Hematopoietic multipotent progenitor cell treated with erythropoietin and hydrocortisone succinate and interleukin-3 and kit ligand, for 6 days (in vitro differentiated cells): ENCODE results near the gene PPIC.
"Not testable (repeated sequence)": the region's sequence is repeated elsewhere in the genome, so short reads cannot be mapped to it uniquely, and the experiment has no call there.

Source experiments
- DNase-seq: peaks from one replicate; pipeline ENCODE4 v3.0.0-alpha.2; 2015

Gene PPIC

DNA sequence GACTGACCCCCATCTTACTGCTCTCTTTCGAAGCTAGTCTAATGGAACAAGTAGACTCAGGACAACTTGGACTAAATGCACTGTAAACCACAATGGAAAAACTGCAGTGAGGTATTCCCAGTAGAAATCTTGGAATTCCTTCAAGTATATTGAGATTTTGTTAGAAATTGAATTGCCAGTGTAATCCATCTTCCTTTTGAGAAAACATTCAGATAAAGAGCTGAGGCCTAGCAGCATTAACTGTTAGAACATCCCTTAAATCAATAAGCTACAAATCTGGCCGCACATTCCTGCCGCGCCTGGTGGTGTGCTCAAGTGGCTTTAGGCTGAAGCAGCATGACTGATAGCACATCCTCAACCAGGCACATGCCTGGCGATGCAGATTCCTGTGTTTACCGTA, 29.3 kb downstream of the PPIC start:
- no peak for DNase-seq

GRCh38 chr5:123001808-123002207, 34.7 kb downstream of the PPIC start:
- no peak for DNase-seq

GRCh38 chr5:123000731-123001130, 35.8 kb downstream of the PPIC start:
- no peak for DNase-seq

DNA sequence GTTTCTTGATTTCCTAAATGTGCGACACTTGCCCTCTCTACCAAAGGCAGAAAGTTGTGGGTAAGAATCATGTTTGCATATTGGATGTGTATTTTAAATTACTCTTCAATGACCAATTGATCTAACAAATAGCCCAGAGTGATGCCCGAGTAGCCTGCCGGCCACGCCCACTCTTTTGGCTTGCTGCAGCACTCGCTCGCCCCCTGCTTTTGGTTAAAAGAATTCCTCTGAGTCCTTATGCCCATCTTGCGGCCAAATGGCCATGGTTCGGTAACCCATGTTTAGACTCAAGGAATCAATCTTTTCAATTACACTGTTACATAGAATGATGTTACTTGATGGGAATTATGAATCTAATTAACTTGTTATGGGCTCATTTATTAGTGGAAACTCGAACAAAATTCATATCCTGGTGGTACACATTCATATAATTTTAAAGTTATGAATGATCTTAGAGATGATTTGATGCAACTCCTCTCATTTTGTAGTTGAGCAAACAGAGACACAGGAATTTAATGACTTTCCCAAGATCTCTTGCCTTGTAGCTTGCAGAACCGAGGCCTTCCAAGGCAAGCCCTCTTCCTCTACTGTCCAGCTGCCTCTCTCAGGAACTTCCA, 36.5 kb downstream of the PPIC start:
- DNase-seq: peak; percentile 73

GRCh38 chr5:122997294-122997693, 39.2 kb downstream of the PPIC start:
- DNase-seq: no peak

- no peak for DNase-seq
These were observed 40.4 kb downstream of the PPIC start for GRCh38 chr5:122996091-122996490.

- DNase-seq: no peak
These were observed 50.4 kb downstream of the PPIC start for GRCh38 chr5:122985954-122986721.

GRCh38 chr5:122985006-122985700, 51.4 kb downstream of the PPIC start:
- no peak for DNase-seq

GRCh38 chr5:122984425-122984824, 52.1 kb downstream of the PPIC start:
- no peak for DNase-seq

GRCh38 chr5:122982376-122982775, 54.1 kb downstream of the PPIC start:
- DNase-seq: no peak

- no peak for DNase-seq
These were observed 54.7 kb downstream of the PPIC start for GRCh38 chr5:122981846-122982245.

- no peak for DNase-seq
These were observed 57.8 kb downstream of the PPIC start for GRCh38 chr5:122978644-122979297.

DNA sequence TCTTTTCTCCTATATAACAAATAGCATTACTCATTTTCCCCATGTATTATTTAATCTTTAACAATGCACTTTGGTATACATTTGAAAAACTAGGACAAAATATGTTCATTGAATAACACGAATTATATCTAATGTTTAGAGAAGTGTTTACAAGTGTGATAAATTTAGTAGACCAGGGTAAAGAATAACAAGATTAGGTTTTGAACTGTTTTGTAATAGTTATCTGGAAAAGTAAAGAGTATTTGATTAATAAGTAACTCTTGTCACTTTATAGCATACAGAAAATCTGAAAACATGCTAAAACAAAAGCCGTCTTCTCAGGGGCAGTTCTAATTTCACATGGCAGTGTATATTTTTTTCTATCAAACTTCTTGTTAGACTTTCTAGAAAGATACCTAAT, 58.5 kb downstream of the PPIC start:
- DNase-seq: no peak

DNA sequence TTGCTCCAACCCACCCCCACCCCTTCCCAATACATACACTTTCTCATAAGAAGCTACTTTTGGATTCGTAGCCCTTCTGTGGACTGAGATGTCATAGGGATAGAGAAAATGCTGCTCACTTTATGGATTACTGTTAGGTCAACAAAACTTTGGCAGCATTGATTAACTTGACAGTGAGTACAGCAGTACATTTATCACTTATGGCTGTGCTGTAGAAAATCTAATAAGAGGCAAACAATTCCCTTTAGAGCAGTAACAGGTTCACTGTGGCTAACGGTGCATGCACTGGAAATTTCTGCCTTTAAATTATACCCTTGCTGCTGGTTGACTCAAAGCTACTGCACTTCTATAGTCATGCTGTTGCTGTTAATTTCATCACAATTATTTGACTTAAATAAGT, 59.2 kb downstream of the PPIC start:
- no peak for DNase-seq

DNA sequence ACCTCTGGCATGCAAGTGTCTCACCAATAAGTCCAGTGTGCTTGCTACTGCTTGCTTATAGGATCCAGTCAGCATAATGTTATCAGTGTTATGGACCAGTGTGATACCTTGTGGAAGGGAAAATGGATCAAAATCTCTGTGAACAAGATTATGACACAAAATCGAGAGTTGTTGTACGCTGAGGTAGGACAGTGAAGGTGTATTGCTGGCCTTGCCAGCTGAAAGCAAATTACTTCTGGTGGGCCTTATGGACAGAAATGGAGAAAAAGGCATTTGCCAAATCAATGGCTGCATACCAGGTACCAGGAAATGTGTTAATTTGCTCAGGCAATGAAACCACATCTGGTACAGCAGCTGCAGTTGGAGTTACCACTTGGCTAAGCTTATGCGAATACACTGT, 62.3 kb downstream of the PPIC start:
- DNase-seq: not testable (repeated sequence)

DNA sequence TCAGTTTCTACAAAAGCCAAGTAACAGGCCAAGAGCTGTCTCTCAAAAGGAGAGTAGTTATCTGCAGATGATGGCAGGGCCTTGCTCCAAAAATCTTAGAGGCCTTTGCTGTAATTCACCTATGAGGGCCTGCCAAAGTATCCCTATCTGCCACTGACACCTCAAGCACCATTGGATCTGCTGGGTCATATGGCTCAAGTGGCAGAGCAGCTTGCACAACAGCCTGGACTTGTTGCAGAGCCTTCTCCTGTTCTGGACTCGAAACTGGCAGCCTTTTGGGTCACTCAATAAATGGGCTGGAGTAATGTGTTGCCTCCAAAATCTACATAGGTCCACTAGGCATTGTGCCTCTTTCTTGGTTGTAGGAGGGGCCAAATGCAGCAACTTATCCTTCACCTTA, 62.8 kb downstream of the PPIC start:
- DNase-seq: not testable (repeated sequence)
